ENCODE results near the gene PDHX.

Gene PDHX

DNA sequence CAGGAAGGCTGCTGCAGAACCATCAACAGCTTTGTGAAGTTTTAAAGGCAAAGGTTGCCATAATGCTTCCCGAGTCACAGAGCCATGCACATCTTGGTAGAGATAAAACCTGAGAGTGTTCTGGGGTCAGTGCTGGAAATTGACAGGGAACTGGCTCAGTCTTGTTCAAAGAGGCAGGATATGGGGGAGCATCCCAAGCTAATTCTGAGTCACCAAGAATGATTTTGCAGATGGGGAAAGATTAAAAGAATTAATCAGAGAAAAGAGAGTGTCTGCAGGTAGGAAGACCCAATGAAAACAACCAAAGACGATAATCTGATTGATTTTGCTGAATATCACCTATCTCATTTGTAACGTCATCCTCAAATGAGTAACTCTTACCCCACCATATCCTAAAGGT is 122.7 kb downstream of the PDHX start:
- TF ChIP-seq, protein P1, sequence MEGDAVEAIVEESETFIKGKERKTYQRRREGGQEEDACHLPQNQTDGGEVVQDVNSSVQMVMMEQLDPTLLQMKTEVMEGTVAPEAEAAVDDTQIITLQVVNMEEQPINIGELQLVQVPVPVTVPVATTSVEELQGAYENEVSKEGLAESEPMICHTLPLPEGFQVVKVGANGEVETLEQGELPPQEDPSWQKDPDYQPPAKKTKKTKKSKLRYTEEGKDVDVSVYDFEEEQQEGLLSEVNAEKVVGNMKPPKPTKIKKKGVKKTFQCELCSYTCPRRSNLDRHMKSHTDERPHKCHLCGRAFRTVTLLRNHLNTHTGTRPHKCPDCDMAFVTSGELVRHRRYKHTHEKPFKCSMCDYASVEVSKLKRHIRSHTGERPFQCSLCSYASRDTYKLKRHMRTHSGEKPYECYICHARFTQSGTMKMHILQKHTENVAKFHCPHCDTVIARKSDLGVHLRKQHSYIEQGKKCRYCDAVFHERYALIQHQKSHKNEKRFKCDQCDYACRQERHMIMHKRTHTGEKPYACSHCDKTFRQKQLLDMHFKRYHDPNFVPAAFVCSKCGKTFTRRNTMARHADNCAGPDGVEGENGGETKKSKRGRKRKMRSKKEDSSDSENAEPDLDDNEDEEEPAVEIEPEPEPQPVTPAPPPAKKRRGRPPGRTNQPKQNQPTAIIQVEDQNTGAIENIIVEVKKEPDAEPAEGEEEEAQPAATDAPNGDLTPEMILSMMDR (conservative IDR thresholded peaks at IDR 0.05; ENCODE audit: control insufficient read depth, insufficient read depth, low read depth, low read length): no peak
- peak; percentile 30 for DNase-seq (ENCODE audit: low read depth)
- no peak overlapping the region for H3K4me3 ChIP-seq (ENCODE audit: control insufficient read depth, low read depth, low read length)

DNA sequence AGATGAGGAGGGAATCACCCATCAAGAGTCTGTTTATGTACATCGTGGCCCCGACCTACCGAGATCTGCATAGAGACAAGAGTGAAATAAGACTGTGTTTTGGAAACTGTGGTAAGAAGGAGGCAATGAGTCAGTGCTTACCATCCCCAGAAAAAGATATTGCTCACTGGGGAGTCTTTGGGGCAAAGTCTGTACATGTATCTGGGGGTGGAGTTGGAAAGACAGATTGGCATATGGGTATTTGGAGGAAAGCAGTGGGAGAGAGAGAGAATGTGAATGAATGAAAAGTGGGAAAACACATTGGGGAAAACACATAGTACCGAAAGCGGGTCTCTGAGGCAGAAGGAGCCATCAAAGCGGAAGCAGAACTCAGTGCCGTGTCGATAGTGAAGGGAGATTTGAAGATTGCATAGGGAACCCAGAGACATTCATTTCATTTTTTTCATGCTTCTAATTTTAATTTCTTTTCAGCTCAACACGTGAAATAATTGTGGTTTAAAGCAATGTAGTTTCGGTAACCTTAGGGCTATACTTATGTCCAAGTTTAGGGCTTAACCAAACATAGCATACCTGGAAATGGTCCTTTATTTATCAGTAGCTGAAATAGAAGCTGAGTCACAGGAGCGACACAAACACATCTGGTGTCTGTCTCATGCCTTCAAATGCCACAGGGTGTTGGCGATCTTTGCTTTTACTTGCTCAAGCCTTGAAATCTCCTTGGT is 124.0 kb downstream of the PDHX start:
- TF ChIP-seq, protein P1 (conservative IDR thresholded peaks at IDR 0.05; ENCODE audit: control insufficient read depth, insufficient read depth, low read depth, low read length): no peak
- peak; percentile 86 for DNase-seq (ENCODE audit: low read depth)
- no peak overlapping the region for H3K4me3 ChIP-seq (ENCODE audit: control insufficient read depth, low read depth, low read length)

DNA sequence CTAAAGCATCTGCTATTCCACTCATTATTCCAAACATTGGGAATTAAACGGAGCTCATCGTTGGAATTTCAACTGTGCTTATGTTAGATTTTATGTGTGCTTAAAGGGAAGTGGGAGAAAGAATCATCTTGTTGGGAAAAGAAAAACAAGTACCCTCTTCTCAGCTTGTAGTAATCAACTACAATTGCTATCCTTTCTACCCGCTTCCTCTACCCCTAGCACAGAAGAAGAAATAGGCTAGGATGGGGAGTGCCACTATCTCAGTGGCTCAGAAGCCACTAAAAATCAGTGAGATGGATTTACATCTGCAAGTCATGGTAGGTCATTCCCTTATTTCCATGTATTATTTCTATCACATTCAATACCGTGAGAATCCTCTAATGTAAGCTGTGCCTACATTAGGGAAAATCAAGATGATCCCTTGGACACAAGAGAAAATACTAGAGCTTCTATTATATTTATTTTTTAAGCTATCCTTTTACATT is 124.7 kb downstream of the PDHX start:
- DNase-seq (ENCODE audit: low read depth): no peak
- no peak overlapping the region for H3K4me3 ChIP-seq (ENCODE audit: control insufficient read depth, low read depth, low read length)
- TF ChIP-seq, protein P1 (conservative IDR thresholded peaks at IDR 0.05; ENCODE audit: control insufficient read depth, insufficient read depth, low read depth, low read length): no peak

DNA sequence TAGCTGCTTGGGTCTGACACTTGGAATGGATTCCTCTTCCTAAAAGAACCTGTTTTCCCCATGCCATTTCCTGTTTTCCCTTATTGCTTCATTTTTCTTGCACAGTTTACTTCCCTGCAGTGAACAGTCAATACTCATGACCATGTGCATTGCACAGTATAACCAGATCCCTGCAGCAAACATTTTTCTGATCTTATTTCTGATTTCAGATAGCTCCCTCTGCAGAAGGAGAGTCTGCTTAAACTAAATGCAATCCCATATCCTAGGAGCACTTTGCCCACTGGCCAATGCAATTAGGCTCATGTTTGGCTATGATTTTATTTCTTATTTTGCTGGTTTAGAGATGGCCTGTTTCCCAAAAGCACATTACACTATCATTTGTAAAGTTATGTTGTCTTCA is 125.8 kb downstream of the PDHX start:
- no peak for DNase-seq (ENCODE audit: low read depth)
- no peak overlapping the region for H3K4me3 ChIP-seq (ENCODE audit: control insufficient read depth, low read depth, low read length)
- TF ChIP-seq, protein P1 (conservative IDR thresholded peaks at IDR 0.05; ENCODE audit: control insufficient read depth, insufficient read depth, low read depth, low read length): no peak

DNA sequence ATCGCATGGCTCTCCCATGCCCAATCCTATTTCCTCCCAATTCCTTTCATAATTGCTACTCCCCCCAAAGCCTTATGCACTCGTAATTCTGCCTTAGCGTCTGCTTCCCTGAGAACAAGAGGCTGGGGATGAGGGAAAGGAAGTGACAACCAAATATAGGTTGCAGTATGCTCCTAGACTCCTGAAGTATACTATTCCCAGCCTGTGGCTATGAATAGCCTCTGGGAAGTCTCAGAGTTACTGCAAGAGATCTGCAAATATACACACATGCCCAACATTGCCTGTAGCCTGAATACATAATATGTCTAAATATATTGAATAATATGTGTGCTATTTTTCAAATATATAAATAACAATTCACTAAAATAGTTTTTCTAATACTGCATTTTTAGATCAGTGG is 126.5 kb downstream of the PDHX start:
- no peak for DNase-seq (ENCODE audit: low read depth)
- H3K4me3 ChIP-seq (ENCODE audit: control insufficient read depth, low read depth, low read length): no peak overlapping the region
- TF ChIP-seq, protein P1 (conservative IDR thresholded peaks at IDR 0.05; ENCODE audit: control insufficient read depth, insufficient read depth, low read depth, low read length): no peak

DNA sequence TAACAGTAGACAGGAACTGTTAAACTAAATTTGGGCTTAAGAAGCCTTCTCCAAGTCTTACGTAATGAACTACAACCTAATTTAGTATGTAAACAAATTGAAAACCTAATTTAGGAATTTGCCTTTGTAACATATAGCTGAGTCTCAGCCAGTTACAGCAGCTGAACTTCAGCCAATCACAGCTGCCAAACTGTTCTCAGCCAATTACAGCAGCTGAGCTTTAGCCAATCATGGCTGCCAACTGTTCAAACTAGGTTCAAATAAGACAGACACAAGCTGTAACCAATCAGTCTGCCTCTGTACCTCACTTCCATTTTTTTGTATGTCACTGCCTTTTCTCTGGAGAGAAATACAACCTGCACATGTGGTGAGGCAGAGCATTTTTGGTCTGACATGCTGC is 127.5 kb downstream of the PDHX start:
- TF ChIP-seq, protein P1 (conservative IDR thresholded peaks at IDR 0.05; ENCODE audit: control insufficient read depth, insufficient read depth, low read depth, low read length): no peak
- H3K4me3 ChIP-seq (ENCODE audit: control insufficient read depth, low read depth, low read length): no peak overlapping the region
- DNase-seq (ENCODE audit: low read depth): peak; percentile 37
